GM12873 (cell line): ENCODE results near the gene CYP3A4.

Source experiments
- CTCF ChIP-seq: IDR thresholded peaks from 2 replicates; pipeline ENCODE4 v1.5.1; 2012; ENCODE audit warnings: low read depth, mild to moderate bottlenecking, moderate library complexity, low read length, control low read depth; ENCODE audit not compliant: insufficient read depth; ENCODE audit errors: missing control alignments

Gene CYP3A4

GRCh38 chr7:99798972-99799371 is 15.0 kb upstream of the CYP3A4 start:
- TF ChIP-seq CTCF = no peak

GRCh38 chr7:99794585-99795502 is 10.9 kb upstream of the CYP3A4 start:
- TF ChIP-seq CTCF = no peak

DNA sequence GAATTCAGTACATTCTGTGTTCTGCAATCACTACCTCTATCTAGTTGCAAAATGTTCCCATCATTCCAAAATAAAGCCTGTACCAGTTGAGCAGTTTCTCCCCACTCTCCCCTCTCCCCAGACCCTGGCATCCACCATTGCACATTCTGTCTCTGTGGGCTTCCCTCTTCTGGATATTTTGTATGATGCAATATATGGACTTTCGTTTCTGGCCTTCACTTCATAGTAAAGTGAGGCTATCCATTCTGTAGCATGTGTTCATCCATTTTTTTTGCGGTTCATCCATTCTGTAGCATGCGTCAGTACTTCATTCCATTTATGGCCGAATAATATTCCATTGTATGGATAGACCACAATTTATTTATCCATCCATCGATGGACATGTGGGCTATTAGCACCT is 9.5 kb upstream of the CYP3A4 start:
- no peak for TF ChIP-seq CTCF

GRCh38 chr7:99792967-99793366 is 9.0 kb upstream of the CYP3A4 start:
- no peak for TF ChIP-seq CTCF

DNA sequence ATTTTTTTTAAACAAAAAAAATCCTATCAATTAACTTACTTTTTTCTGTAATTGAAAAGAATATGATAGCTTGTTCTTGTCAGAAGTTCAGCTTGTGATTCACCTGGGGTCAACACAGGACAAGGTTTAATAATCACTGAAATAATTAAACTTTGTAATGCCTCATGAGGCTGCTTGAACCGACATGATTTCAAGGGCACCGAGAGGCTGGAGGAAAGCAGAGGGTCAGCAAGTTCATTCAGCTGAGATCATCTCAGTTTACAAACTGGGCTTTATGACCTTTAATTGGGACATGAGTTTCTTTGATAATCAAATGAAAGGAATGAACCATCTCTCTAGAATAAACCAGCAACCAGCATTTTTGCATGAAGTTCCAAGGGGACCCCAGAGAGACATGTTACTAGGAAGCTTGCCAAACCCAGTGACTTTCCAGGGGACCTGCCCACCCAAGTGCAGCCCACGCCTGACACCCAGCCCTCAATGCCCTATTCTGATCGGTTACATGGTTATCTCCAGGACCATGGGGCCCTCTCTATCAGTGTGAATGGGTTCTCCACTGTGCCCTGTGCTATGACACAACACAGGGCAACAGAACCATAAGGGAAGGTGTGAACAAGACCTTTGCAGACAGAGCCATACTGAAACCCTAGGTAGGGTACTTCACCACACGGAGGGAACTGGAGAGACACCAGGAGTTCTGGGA is 7.8 kb upstream of the CYP3A4 start:
- TF ChIP-seq CTCF = no peak

DNA sequence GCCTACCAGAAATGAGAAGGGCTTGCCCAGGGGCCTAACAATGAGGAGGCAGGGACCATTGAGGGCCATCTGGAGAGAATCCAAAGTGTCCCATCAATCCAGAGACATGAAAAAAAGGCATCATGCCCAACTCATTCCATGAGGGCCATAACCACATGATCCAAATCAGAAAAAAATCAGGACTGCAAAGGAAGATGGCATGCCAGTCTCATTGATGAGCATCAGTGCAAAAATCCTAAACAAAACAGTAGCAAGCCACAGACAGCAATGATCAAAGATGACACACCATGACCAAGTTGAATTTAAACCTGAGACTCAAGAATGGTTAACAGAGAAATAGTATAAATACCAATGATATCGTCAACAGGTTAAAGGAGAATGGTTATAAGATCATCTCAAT is 7.0 kb upstream of the CYP3A4 start:
- TF ChIP-seq CTCF = no peak

DNA sequence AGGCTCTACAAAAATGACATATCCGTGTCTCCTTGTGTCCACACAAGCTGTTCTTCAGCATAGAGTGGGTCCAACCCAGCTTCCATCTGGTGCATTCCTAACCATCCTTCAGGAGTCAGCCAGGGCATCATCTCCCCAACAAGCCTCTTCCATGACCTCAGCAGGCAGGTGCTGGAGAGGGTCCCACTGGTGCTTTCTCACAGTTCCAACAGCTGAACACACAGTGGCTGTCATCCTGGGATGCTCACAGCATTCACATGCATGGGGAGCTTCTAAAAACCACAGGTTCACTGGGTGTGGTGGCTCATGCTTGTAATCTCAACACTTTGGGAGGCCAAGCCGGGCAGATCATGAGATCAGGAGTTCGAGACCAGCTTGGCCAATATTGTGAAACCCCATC is 6.4 kb upstream of the CYP3A4 start:
- TF ChIP-seq CTCF = no peak
